NCI-H82 (cell line): Measurements from ENCODE around the gene NR3C1.

ENCODE experiments used
- DNase-seq: peaks from one replicate; lab custom pipeline; 2025; lab: John Stamatoyannopoulos, UW

NR3C1 gene

DNA sequence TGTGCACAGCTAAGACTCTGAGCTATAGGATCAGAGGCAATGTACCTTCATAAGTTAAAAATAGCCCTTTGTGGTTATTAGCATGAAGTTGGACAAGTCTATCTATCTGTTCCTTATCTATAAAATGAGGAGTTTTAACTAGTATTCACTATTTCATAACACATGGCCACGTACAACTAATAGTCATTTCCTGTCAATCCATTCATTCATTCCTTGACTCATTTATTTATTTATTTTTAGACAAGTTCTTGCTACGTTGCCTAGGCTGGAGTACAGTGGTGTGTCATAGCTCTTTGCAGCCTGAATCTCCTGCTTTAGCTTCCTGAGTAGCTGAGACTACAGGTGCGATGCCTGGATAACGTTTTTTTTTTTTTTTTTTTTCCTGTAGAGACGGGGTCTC, 92.1 kb downstream of the NR3C1 start:
- DNase-seq, result no peak

DNA sequence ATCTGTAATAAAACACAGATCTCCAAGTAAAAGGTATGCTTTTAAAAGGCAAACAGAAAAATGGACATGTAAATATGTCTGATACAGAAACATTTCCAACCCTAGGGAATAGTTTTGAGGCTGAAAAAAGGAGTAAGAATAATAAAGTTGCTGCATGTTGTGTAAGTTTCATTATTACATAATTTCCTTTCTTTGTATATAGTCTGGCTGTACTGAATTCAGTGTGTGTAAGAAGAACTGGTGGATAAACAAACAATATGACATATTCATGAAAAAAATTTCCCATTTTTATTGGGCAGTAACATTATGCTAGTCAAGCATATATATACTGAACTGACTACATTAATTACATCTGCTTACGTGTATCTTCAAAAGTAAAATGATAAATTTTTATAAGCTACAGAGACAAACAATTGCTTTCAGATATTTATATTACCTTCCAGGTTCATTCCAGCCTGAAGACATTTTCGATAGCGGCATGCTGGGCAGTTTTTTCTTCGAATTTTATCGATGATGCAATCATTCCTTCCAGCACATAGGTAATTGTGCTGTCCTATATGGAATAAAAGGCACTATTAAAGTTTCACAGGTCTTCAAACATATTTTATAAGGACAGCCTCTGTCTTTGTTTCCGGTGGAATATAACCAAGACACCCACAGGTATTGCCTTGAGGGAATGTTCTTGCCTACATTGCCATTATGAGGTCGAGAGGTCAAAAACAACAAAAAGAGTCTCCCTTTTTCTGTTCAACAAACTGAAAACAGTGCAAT, 93.6 kb downstream of the NR3C1 start:
- no peak for DNase-seq

DNA sequence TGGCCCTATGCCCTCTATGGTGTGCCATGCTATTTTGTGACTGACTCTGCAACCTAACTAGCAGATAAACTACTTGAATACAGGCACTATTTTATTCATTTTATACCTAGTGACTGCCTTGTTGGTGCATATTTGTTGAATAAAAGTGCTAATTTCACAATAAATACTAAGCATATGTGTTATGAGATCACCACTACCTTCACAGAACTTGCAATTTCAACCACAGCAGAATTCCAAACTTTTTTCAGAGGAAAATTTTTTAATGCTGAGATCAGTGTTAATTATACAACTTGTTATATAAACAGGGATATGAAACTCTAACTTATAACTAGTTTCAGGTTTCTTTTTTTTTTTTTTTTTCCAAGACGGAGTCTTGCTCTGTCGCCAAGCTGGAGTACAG, 94.8 kb downstream of the NR3C1 start:
- no peak for DNase-seq

DNA sequence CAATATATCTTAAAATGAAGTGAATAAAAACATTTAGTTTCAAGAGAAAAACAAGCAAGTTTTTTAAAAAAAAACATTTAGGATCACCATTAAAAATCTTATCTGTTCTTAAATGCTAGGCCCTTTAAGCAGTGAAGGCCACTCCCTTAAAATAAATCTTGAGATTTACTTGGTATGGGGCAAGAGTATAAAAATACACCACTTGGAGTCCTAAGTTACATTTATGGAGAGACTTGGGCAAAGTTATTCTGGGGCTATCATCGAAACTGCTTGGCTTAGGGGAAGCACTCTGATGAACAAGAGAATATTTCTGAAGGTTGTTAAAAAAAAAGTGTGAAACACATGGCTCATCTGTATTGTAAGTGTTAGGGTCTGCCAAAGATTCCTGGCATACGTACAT, 97.4 kb downstream of the NR3C1 start:
- no peak for DNase-seq

DNA sequence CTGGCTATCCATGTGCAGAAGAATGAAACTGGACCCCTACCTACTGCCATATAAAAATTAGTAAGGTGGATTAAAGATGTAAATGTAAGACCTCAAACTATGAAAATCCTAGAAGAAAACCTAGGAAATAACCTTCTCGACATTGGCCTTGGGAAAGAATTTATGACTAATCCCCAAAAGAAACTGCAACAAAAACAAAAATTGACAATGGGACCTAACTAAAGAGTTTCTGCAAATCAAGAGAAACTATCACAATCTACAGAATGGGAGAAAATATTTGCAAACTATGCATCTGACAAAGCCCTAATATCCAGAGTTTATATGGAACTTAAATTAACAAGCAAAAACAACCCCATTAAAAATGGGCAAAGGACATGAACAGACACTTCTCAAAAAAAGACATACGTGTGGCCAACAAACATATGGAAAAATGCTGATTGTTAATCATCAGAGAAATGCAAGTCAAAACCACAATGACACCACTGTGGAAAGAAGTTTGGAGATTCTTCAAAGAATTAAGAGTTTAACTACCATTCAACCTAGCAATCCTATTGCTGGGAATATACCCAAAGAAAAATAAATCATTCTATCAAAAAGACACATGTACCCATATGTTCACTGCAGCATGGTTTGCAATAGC, 98.5 kb downstream of the NR3C1 start:
- DNase-seq, result no peak

DNA sequence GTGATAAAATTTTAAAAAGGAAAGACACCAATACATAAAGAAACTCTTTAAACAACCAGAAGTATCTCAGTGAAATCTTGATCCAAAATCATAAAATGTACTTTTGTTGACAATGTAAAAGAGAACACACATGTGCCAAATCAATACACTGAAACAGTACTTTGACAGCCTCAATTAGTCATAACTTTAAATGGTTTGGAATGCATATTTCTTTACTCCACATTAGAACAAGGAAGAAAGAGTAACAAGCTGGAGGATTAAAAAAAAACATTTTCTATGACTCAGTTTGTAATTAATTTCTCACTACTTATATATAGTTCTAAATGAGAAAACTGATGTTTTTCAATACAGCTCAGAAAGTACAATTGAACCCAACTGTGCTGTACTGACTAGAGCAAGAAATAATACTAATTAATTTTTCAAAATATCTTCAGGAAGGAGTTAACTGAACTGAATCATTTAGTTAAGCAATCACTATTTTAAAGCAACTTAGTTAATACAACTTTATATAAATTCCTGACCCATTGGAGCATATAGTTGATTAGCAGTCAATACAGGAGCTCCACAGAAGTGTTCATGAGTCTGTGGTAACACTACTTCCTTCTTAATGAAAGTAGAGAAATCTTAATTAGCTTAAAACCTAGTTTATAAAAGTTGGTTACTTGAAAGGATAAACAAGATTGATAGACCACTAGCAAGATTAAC, 101.0 kb downstream of the NR3C1 start:
- DNase-seq, result no peak

DNA sequence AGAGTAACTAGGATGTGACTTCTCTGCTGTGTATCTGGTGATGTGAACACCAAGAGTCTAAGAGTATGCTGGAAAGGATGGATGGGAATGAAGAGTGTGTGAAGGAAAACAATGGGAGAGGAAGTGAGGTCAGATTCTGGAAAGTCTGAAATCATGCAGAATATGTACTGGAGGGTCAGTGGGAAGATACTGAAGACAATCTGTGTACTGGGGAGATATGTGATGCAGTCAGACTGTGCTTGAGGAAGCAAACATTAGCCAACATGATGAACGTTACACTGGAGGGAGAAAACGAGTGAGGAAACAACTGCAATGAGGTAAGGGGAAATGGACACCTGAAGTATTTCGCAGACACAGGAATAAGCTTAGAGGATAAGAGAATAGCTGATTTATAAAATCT, 105.7 kb downstream of the NR3C1 start:
- no peak for DNase-seq

DNA sequence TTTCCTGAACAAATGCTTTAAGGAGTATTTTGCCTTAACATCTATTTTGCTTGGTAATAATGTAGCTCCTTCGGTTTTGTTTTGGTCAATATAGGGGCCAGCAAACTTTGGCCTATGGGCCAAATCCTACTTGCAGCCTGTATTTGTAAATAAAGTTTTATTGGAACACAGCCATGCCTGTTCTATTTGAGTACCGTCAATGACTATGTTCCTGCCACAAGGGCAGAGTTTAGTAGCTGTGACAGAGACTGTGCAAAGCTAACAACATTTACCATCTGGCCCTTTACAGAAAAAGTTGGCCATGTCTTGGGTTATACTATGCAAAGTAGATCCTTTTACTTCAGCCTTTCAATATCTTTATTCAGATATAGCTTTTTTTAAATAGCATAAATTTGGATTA, 113.4 kb downstream of the NR3C1 start:
- DNase-seq, result no peak

DNA sequence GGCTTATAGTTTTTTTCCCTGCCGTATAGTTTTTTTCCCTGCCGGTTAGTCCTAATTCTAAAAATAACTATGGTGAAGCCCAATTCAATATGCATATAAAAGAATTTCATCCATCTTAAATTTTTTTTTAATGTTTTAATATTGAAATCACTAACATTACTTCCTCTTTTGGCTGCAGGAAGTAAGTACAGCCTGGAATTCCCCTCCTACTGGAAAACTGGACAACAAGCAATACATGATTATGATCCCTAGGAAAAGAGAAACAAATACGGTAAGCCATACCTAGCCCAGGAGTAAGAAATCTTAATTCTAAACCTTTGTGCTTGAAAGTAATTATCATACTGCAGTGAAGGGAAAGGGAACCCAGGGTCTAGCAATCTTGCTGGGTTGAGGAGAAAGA, 119.0 kb downstream of the NR3C1 start:
- DNase-seq, result no peak

DNA sequence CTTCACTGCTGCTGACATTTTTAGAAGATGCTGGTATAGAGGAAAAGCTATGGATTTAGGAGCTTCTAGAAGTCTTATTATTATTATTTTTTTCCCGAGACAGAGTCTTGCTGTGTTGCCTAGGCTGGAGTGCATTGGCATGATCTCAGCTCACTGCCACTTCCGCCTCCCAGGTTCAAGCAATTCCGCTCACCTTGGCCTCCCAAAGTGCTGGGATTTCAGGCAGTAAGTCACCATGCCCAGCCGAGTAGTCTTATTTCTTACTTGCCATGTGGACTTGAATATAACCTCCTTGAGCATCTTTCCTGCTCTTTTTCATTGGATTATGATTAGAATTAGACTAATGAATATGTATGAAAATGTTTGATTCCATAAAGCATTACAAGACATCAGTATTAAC, 119.5 kb downstream of the NR3C1 start:
- no peak for DNase-seq

DNA sequence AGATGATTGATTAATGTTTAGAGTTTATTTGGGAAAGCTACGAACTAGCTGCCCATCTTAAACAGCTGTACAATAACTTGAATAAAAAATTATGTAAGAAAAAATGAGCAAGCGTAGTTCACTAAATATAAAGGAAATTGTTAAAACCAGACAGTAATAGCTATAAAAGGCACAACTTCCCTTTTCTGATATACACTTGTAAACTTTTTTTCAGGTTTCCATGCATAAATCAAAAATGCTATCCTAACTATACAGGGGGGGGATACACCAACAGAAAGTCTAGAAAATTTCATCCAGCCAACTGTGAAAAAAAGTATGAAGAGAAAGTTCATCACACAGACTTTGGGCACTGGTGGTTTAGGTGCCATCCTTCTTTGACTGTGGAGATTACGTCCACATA, 122.3 kb downstream of the NR3C1 start:
- DNase-seq, result no peak

DNA sequence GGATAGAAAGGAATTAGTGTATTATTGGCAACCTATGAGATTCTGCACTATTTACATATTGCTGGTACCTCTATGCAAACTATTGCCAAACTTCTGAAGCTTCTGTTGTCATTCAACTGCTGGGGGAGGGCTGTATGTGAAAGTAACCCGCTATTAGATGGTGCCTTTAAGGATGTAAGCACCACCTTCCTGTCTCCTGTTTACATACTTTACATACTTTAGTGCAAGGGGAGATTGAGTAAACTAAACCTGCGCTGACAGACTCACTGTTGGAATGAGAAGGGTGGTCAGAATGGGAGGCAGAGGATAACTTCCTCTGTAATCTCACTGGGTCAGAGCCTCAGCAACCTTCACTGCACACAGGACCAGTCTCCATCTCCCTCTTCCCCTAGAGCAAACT, 123.8 kb downstream of the NR3C1 start:
- DNase-seq, result no peak

DNA sequence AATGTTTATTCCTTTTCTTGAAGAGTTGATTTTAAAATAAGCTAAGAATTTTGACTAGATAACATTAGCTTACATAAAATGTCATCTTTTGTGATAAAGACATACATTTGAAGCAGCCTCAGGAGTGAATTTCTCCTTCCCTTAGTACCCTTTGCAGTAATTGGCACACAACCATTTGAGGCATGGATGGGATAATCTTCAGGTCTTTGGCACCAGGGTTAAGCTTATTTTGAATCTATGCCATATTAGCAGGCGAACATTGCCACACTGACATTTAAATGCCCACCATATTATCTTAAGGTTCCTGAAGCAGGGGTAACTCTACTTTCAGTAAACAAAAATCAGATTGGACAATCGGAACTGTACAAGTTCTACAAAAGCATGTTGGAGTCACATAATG, 126.0 kb downstream of the NR3C1 start:
- DNase-seq, result no peak

DNA sequence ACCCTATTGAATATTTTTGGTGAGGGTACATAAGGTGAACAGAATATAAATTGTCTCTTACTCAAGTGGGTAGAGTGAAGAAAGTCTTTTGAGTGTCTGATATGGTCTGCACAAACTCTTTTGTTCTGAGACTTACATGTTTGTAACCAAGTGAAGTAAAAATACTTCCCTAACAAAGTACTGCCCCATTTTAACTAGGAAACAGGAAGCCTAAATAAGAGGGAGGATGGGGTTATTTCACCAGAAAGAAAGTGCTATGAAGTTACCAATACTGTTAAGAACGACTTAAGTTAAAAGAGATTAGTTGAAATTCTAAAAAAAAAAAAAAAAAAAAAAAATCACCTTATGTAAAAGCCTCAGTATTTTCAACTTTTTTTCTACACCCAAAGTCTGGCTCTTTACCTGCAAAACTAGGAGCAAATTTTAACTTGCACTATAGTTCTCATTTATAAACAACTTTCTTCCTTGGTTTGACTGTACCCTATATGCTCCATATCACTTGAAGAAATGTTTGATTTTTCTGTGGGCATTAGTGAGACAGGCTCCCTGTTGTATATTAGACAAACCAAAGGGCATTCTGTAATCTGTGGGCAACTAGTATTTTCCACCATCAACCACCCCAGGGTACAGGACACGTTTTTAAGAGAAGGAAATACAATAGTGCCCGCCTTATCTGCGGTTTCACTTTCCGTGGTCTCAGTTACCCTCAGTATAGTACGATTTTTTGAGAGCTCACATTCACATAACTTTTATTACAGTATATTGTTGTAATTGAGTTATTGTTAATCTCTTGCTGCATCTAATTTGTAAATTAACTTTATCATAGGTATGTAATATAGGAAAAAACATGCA, 127.7 kb downstream of the NR3C1 start:
- no peak for DNase-seq

DNA sequence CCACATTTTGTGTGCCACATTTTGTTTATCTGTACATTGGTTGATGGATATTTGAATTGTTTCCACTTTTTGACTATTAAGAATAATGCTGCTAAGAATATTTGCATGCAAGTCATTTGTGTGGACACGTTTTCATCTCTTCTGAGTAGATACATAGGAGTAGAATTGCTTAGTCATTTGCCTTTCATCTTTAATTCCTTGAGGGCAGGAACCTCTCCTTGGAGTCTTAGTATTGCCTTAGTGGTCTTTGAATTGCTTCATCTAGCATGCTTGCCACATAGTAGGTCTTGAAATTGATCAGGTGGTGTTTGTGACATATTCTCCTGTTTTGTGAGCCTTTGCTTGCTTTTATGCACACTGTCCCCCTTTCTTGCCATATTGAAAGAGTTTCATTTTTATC, 128.5 kb downstream of the NR3C1 start:
- no peak for DNase-seq

DNA sequence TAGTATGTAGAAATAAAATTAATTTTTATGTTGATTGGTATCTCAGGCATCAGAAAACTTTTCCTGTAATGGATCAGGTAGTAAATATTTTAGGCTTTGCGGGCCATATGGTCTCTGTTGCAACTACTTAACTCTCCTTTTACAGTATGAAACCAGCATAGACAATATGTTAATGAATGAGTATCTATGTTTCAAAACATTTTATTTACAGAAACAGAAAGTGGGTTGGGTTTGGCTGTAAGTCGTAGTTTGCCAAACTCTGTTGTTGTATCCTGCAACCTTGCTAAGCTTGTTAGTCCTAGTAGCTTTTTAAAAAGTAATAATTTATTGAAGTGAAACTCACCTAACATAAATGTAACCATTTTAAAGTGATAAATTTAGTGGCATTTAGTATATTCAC, 132.1 kb downstream of the NR3C1 start:
- DNase-seq, result no peak

DNA sequence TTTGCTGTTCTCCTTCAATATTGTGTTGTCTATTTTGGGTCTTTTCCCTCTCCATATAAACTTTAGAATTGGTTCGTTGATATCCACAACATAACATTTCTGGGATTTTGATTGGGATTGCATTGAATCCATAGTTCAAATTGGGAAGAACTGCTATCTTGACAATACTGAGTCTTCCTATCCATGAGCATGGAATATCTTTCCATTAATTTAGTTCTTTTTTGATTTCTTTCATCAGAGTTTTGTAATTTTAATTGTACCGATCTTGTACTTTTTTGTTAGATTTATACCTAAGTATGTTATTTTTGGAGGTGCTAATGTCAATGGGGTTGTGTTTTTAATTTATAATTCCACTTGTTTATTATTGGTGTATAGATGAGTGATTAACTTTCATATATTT, 135.1 kb downstream of the NR3C1 start:
- DNase-seq, result no peak

DNA sequence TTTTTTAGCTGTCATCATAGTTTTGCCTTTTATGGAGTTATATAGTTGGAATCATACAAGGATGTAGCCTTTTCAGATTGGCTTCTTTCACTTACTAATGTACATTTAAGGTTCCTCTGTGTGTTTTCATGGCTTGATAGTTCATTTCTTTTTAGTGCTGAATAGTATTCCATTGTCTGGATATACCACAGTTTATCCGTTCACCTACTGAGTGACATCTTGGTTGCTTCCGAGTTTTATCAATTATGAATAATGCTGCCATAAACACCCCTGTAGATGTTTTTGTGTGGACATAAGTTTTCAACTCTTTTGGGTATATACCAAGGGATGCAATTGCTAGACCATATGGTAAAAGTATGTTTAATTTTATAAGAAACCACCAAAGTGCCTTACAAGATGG, 136.3 kb downstream of the NR3C1 start:
- DNase-seq, result no peak

DNA sequence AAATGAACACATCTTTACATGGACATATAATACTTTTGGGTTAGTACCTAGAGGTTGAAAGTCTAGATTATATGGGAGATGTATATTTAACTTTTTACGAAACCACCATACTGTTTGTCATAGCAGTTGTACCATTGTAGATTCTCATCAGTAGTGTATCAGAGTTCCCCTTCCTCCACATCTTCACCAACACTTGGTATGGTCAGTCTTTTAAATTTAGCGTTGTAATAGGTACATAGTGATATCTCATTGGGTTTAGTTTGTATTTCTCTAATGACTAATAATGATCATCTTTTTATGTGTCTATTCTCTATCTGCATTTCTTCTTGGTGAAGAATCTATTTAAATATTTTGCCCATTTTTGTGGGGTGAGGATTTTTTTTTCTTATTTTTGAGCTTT, 137.5 kb downstream of the NR3C1 start:
- DNase-seq, result no peak

DNA sequence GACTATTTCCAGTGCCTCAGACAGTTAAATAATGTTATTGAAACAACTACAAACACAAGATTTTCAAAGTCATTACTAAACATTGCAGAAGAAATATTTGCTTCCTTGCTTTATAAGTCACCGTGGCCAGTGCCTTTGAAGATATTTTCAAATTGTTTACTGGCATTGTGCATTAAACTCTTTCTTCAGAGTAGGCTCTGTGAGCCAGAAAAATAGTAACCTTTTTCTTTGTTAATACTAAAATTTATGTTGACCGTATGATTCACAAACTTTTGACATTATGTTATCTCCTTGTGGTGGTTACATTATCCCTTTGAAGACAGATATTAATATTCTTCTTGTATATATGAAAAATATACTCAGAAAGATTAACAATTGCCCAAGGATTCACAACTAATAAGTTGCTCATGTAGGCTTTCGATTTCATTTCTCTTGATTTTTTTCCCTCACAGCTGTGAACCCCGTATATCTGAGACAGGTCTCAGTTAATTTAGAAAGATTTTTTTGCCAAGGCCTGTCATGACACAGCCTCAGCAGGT, 140.1 kb downstream of the NR3C1 start:
- DNase-seq, result no peak

DNA sequence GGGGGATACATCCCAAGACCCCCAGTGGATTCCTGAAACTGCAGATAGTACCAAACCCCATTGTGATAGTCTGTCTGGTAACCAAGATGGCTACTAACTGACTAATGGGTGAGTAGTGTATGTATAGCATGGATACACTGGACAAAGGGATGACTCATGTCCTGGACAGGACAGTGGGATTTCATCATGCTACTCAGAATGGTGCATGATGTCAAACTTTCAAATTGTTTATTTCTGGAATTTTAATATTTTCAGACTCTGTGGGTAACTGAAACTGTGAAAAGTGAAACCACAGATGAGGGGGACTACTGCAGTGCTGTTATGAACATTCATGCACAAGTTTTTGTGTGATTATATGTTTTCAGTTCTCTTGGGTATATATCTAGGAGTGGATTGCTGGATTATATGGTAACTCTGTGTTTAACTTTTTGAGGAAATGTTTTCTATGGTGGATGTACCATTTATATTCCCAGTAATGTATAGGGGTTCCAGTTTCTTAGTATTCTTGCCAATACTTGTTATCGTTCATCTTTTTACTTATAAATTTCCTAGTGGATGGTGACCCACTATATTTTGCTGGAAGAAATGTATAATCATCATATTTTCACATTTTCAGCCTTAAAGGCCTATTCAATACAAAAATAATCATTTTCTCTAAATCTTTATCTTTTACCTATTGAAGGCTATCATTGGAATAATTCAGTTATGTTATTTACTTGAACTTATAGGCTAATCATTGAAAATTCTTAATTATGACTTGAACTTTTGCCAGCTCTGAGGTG, 140.9 kb downstream of the NR3C1 start:
- DNase-seq, result no peak
